GM12878 (cell line): ENCODE measurements around the gene ABCC5. TPM values are rescaled to one million over a fixed set of nuclear protein-coding genes. Genes with fewer than 3 reads are reported as not detected.

Source experiments
- ATAC-seq: fragments of 200-7000 bp; cut with Tn5 transposase; 3 replicates; pipeline ENCODE4 v1.9.1; 2020; ENCODE audit warnings: mild to moderate bottlenecking, moderate library complexity
- BruUV-seq: library from RNA; stranded (reverse); fragments of 400-500 nt; replicated peaks from 2 replicates; lab custom pipeline; 2021; lab: Mats Ljungman, UMichigan
- CTCF ChIA-PET: fragments of 300-600 bp; sonication (Branson Sonifier 250); formaldehyde crosslinking; extraction: SDS; loops from one replicate; lab custom pipeline; 2021; ENCODE audit warnings: inconsistent platforms; lab: Yijun Ruan, JAX
- POLR2A ChIA-PET: fragments of 350-600 bp; formaldehyde crosslinking; extraction: SDS; loops from one replicate; lab custom pipeline; 2021; ENCODE audit warnings: inconsistent platforms; lab: Charles Lee
- RAD21 ChIA-PET: fragments of 300-600 bp; sonication (Branson Sonifier 250); formaldehyde crosslinking; loops from one replicate; lab custom pipeline; 2023; ENCODE audit warnings: antibody characterized with exemption; ENCODE audit not compliant: unreplicated experiment; lab: Charles Lee
- SMC1A ChIA-PET: fragments of 300-600 bp; sonication (Branson Sonifier 250); formaldehyde crosslinking; loops from one replicate; lab custom pipeline; 2023; ENCODE audit not compliant: unreplicated experiment, uncharacterized antibody; lab: Charles Lee
- DNase-seq: peaks from one replicate; pipeline ENCODE4 v3.0.0-alpha.2; 2011; ENCODE audit warnings: low read depth, low spot score
- FAIRE-seq: peaks from 3 replicates; lab custom pipeline; 2011; peaks lifted over from hg19 to GRCh38; lab: Jason Lieb, UNC
- H2AFZ ChIP-seq: 2 replicates; pipeline ENCODE4 v1.6.0; 2011; ENCODE audit warnings: low read depth, low read length, control low read depth; ENCODE audit not compliant: control insufficient read depth
- H3K27ac ChIP-seq: 2 replicates; pipeline ENCODE4 v1.5.1; 2011; ENCODE audit warnings: control low read depth; ENCODE audit not compliant: control insufficient read depth, insufficient read depth
- H3K27me3 ChIP-seq, 2 experiments: replicated peaks in 1 of 2; 2 replicates each; pipeline versions ENCODE4 v1.6.0 to v1.6.1; 2011; ENCODE audit warnings: low read length in 1 of 2; ENCODE audit not compliant: control insufficient read depth in 2 of 2, insufficient read depth in 2 of 2
- H3K36me3 ChIP-seq, 2 experiments: 2 replicates each; pipeline ENCODE4 v1.5.1; 2011; ENCODE audit warnings: low read length in 1 of 2; ENCODE audit not compliant: control insufficient read depth in 2 of 2, insufficient read depth in 2 of 2
- H3K4me1 ChIP-seq: 2 replicates; pipeline ENCODE4 v1.6.1; 2011; ENCODE audit warnings: mild to moderate bottlenecking, low read length, moderate library complexity, mixed read lengths; ENCODE audit not compliant: control insufficient read depth, insufficient read depth
- H3K4me2 ChIP-seq: 2 replicates; pipeline ENCODE4 v1.6.0; 2011; ENCODE audit warnings: control low read depth; ENCODE audit not compliant: control insufficient read depth, insufficient read depth
- H3K4me3 ChIP-seq: fragments of 200-600 bp; sonication (generic); 2 replicates; pipeline ENCODE4 v1.5.1; 2016
- H3K79me2 ChIP-seq: 2 replicates; pipeline ENCODE4 v1.6.0; 2011; ENCODE audit warnings: low read length; ENCODE audit not compliant: control insufficient read depth, insufficient read depth
- H3K9ac ChIP-seq: 2 replicates; pipeline ENCODE4 v1.8.0; 2011; ENCODE audit warnings: low read length, control low read depth, mixed read lengths; ENCODE audit not compliant: control insufficient read depth, insufficient read depth
- H3K9me3 ChIP-seq: replicated peaks from 3 replicates; pipeline ENCODE4 v1.5.1; 2011; ENCODE audit warnings: mild to moderate bottlenecking, low read length; ENCODE audit not compliant: control insufficient read depth, insufficient read depth
- H4K20me1 ChIP-seq: 2 replicates; pipeline ENCODE4 v1.6.0; 2011; ENCODE audit not compliant: control insufficient read depth, insufficient read depth
- BCL11A ChIP-seq: IDR thresholded peaks from 2 replicates; pipeline ENCODE4 v1.6.1; 2011; ENCODE audit warnings: low read depth, low read length
- CHD4 ChIP-seq: fragments of 200-600 bp; sonication (generic); IDR thresholded peaks from 2 replicates; pipeline ENCODE4 v1.6.1; 2016; ENCODE audit warnings: mild to moderate bottlenecking
- KAT2A ChIP-seq: conservative IDR thresholded peaks from 2 replicates; pipeline ENCODE4 v1.6.1; 2011; ENCODE audit warnings: low read depth, low read length; ENCODE audit not compliant: control insufficient read depth
- MEF2A ChIP-seq: IDR thresholded peaks from 2 replicates; pipeline ENCODE4 v1.6.1; 2011; ENCODE audit warnings: low read depth, mild to moderate bottlenecking, low read length, moderate library complexity; ENCODE audit not compliant: insufficient read depth
- MYC ChIP-seq: IDR thresholded peaks from 2 replicates; pipeline ENCODE4 v1.6.1; 2011; ENCODE audit warnings: mild to moderate bottlenecking, low read length, moderate library complexity, inconsistent platforms; ENCODE audit not compliant: insufficient read depth, insufficient replicate concordance, insufficient read length, severe bottlenecking
- PAX5 ChIP-seq: IDR thresholded peaks from 2 replicates; pipeline ENCODE4 v1.6.1; 2011; ENCODE audit warnings: low read depth, low read length, borderline replicate concordance
- SMARCA5 ChIP-seq: fragments of 450-650 bp; IDR thresholded peaks from 2 replicates; pipeline ENCODE4 v1.6.1; 2017; ENCODE audit warnings: mild to moderate bottlenecking
- TBL1XR1 ChIP-seq: IDR thresholded peaks from 2 replicates; pipeline ENCODE4 v1.6.1; 2012; ENCODE audit warnings: low read depth, low read length, improper control_type of control experiment
- ZBTB11 ChIP-seq: fragments of 450-650 bp; formaldehyde crosslinking; IDR thresholded peaks from 2 replicates; pipeline ENCODE4 v1.5.0; 2022; ENCODE audit warnings: mild to moderate bottlenecking, missing genetic modification characterization
- ZNF274 ChIP-seq: IDR thresholded peaks from one replicate; pipeline ENCODE4 v1.8.0; 2011; ENCODE audit not compliant: insufficient read length, insufficient read depth
- WGBS: methylation state at CpG from one replicate; pipeline ENCODE4 v1.1.6; 2016; ENCODE audit warnings: low lambda C conversion rate; ENCODE audit not compliant: insufficient replicate concordance, insufficient coverage; ENCODE audit errors: missing lambda C conversion rate; 5-methylcytosine and 5-hydroxymethylcytosine counted together
- in situ Hi-C: fragments of 300-500 bp; cut with MboI; formaldehyde crosslinking; loops from 9 replicates; pipeline ENCODE4 v1.14.3; 2018; ENCODE audit warnings: mixed read lengths
- intact Hi-C: fragments of 100-400 bp; cut with micrococcal nuclease; formaldehyde crosslinking; loops from one replicate; pipeline ENCODE4 v1.14.2; 2022; ENCODE audit not compliant: unreplicated experiment
- polyA plus RNA-seq, 11 experiments: library from polyadenylated mRNA; depleted of rRNA in 4 of 11; unstranded in 6 of 11; stranded (reverse) in 5 of 11; fragments of >200 nt; fragmentation: Nextera tagmentation in 4 of 11; fragmentation: Illumina TruSeq in 1 of 11; extraction: Ambion mirVana in 4 of 11; extraction: Trizol in 1 of 11; gene quantifications; 1 replicate in 1 of 11; 2 replicates in 10 of 11; pipeline versions ENCODE4 v1.2.1 to v1.2.3, GENCODE V29; 2011 to 2016; ENCODE audit warnings: inconsistent platforms in 2 of 11, missing spikeins in 2 of 11, low read depth in 1 of 11
- total RNA-seq, 4 experiments: library from RNA; depleted of rRNA in 3 of 4; stranded (reverse); fragments of >200 nt in 3 of 4; fragmentation: Illumina TruSeq in 1 of 4; extraction: Trizol in 1 of 4; gene quantifications; 2 replicates each; pipeline versions ENCODE4 v1.2.1 to v1.2.3, GENCODE V29; 2013 to 2021
- TF ChIP-seq, protein P1 (sequence below): fragments of 450-650 bp; IDR thresholded peaks from 2 replicates; pipeline ENCODE4 v1.6.1; 2018; ENCODE audit warnings: mild to moderate bottlenecking, low read depth, moderate library complexity; ENCODE audit not compliant: partially characterized antibody
- TF ChIP-seq, protein P2 (sequence below): fragments of 450-650 bp; IDR thresholded peaks from 2 replicates; pipeline ENCODE4 v1.6.1; 2017; ENCODE audit warnings: mild to moderate bottlenecking, low read depth, inconsistent platforms; ENCODE audit not compliant: poor library complexity, severe bottlenecking
- TF ChIP-seq, protein P3 (sequence below): fragments of 450-650 bp; IDR thresholded peaks from 2 replicates; pipeline ENCODE4 v1.6.1; 2016; ENCODE audit warnings: mild to moderate bottlenecking

ABCC5 gene
- total and polyA plus RNA-seq, 10 of the 15 experiments (the other 5 are each of a cell fraction or from before 2014, with no cell fraction given): 6.0 to 17.8 (median 9.7) TPM

GRCh38 chr3:183913580-183913920 is 104.1 kb downstream of the ABCC5 start:
- 66% methylated on average over 9 of the region's 9 CpGs for WGBS
- no peak for DNase-seq
- peaks cover 12% of the 10 kb centered on the region for H3K4me1 ChIP-seq
- no peak overlapping the region for H3K9ac ChIP-seq
- H3K27me3 ChIP-seq: no peaks in the 10 kb centered on the region
- ChIA-PET POLR2A (interaction anchor here (0.6 kb wide), 1 partner anchor 904 kb away, joined by 3 read pairs; no protein-coding TSS in a partner anchor), SMC1A (no interaction called here), CTCF (interaction anchor here (0.7 to 1.7 kb wide), 2 partner anchors 9 to 16 kb away, joined by 3 read pairs; no protein-coding TSS in a partner anchor), RAD21 (interaction anchor here (2.8 kb wide), 1 partner anchor 105 kb away, joined by 7 read pairs; the partner anchor contains the start of gene ABCC5)
- BruUV-seq: no TSS peak
- no peak overlapping the region for H3K27ac ChIP-seq
- no peaks in the 10 kb centered on the region for H3K9me3 ChIP-seq
- no peaks in the 10 kb centered on the region for H3K36me3 ChIP-seq
- FAIRE-seq: no peak
- H3K4me2 ChIP-seq: no peak overlapping the region
- in situ Hi-C loops: no loop called here
- ATAC-seq: no peak
- no peak overlapping the region for H2AFZ ChIP-seq
- intact Hi-C loops: no loop called here
- no peaks in the 10 kb centered on the region for H3K79me2 ChIP-seq
- H3K4me3 ChIP-seq: no peak overlapping the region
- no peaks in the 10 kb centered on the region for H4K20me1 ChIP-seq
- TF ChIP-seq PAX5 (no peak), ZBTB11 (no peak), CHD4 (no peak), KAT2A (no peak), SMARCA5 (no peak), BCL11A (no peak), ZNF274 (no peak), TBL1XR1 (no peak), MYC (no peak), MEF2A (no peak)
- TF ChIP-seq, protein P1, sequence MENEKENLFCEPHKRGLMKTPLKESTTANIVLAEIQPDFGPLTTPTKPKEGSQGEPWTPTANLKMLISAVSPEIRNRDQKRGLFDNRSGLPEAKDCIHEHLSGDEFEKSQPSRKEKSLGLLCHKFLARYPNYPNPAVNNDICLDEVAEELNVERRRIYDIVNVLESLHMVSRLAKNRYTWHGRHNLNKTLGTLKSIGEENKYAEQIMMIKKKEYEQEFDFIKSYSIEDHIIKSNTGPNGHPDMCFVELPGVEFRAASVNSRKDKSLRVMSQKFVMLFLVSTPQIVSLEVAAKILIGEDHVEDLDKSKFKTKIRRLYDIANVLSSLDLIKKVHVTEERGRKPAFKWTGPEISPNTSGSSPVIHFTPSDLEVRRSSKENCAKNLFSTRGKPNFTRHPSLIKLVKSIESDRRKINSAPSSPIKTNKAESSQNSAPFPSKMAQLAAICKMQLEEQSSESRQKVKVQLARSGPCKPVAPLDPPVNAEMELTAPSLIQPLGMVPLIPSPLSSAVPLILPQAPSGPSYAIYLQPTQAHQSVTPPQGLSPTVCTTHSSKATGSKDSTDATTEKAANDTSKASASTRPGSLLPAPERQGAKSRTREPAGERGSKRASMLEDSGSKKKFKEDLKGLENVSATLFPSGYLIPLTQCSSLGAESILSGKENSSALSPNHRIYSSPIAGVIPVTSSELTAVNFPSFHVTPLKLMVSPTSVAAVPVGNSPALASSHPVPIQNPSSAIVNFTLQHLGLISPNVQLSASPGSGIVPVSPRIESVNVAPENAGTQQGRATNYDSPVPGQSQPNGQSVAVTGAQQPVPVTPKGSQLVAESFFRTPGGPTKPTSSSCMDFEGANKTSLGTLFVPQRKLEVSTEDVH: no peak
- TF ChIP-seq, protein P2, sequence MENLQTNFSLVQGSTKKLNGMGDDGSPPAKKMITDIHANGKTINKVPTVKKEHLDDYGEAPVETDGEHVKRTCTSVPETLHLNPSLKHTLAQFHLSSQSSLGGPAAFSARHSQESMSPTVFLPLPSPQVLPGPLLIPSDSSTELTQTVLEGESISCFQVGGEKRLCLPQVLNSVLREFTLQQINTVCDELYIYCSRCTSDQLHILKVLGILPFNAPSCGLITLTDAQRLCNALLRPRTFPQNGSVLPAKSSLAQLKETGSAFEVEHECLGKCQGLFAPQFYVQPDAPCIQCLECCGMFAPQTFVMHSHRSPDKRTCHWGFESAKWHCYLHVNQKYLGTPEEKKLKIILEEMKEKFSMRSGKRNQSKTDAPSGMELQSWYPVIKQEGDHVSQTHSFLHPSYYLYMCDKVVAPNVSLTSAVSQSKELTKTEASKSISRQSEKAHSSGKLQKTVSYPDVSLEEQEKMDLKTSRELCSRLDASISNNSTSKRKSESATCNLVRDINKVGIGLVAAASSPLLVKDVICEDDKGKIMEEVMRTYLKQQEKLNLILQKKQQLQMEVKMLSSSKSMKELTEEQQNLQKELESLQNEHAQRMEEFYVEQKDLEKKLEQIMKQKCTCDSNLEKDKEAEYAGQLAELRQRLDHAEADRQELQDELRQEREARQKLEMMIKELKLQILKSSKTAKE: no peak
- TF ChIP-seq, protein P3, sequence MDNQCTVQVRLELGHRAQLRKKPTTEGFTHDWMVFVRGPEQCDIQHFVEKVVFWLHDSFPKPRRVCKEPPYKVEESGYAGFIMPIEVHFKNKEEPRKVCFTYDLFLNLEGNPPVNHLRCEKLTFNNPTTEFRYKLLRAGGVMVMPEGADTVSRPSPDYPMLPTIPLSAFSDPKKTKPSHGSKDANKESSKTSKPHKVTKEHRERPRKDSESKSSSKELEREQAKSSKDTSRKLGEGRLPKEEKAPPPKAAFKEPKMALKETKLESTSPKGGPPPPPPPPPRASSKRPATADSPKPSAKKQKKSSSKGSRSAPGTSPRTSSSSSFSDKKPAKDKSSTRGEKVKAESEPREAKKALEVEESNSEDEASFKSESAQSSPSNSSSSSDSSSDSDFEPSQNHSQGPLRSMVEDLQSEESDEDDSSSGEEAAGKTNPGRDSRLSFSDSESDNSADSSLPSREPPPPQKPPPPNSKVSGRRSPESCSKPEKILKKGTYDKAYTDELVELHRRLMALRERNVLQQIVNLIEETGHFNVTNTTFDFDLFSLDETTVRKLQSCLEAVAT: no peak
